T-helper 1 cell treated with Interleukin-12 subunit alpha and Interleukin-12 subunit beta and Interleukin-4 antibody, amounts not matched to agents 30 μg/mL and 1 μg/mL, for 36 hours (primary cell): ENCODE results near the gene FGFBP2.
"Not testable (repeated sequence)": the region's sequence is repeated elsewhere in the genome, so short reads cannot be mapped to it uniquely, and the experiment has no call there.

ENCODE experiments used
- H3K27ac Mint-ChIP-seq: one replicate; pipeline ENCODE4 v1.8.0; 2021; ENCODE audit warnings: mild to moderate bottlenecking, mixed read lengths
- H3K27me3 Mint-ChIP-seq: one replicate; pipeline ENCODE4 v1.8.0; 2021; ENCODE audit warnings: low read depth, mixed read lengths
- H3K36me3 Mint-ChIP-seq: one replicate; pipeline ENCODE4 v1.8.0; 2021; ENCODE audit warnings: low read depth, mixed read lengths
- H3K4me1 Mint-ChIP-seq: one replicate; pipeline ENCODE4 v1.8.0; 2021; ENCODE audit warnings: low read depth, mixed read lengths
- H3K4me3 Mint-ChIP-seq: one replicate; pipeline ENCODE4 v1.8.0; 2021; ENCODE audit warnings: mild to moderate bottlenecking, moderate library complexity, mixed read lengths
- H3K9me3 Mint-ChIP-seq: one replicate; pipeline ENCODE4 v1.8.0; 2021; ENCODE audit warnings: mixed read lengths

The FGFBP2 gene

GRCh38 chr4:15928883-15929282, 34.1 kb downstream of the FGFBP2 start:
- no peak overlapping the region for H3K27ac Mint-ChIP-seq
- H3K4me3 Mint-ChIP-seq: no peak overlapping the region
- peaks cover 17% of the 10 kb centered on the region for H3K27me3 Mint-ChIP-seq
- no peaks in the 10 kb centered on the region for H3K9me3 Mint-ChIP-seq
- H3K4me1 Mint-ChIP-seq: peaks cover 1% of the 10 kb centered on the region
- H3K36me3 Mint-ChIP-seq: no peaks in the 10 kb centered on the region

GRCh38 chr4:15926486-15926885, 36.5 kb downstream of the FGFBP2 start:
- H3K36me3 Mint-ChIP-seq: no peaks in the 10 kb centered on the region
- H3K4me1 Mint-ChIP-seq: peaks cover 1% of the 10 kb centered on the region
- peaks cover 24% of the 10 kb centered on the region for H3K27me3 Mint-ChIP-seq
- H3K4me3 Mint-ChIP-seq: no peak overlapping the region
- no peak overlapping the region for H3K27ac Mint-ChIP-seq
- H3K9me3 Mint-ChIP-seq: no peaks in the 10 kb centered on the region

GRCh38 chr4:15925830-15926229, 37.1 kb downstream of the FGFBP2 start:
- Mint-ChIP-seq H3K27me3 (peaks cover 21% of the 10 kb centered on the region), H3K4me3 (no peak overlapping the region), H3K36me3 (no peaks in the 10 kb centered on the region), H3K4me1 (peaks cover 1% of the 10 kb centered on the region), H3K27ac (no peak overlapping the region), H3K9me3 (no peaks in the 10 kb centered on the region)

GRCh38 chr4:15921592-15921932, 41.4 kb downstream of the FGFBP2 start:
- Mint-ChIP-seq H3K36me3 (no peaks in the 10 kb centered on the region), H3K4me1 (no peaks in the 10 kb centered on the region), H3K9me3 (no peaks in the 10 kb centered on the region), H3K27ac (no peak overlapping the region), H3K27me3 (peaks cover 24% of the 10 kb centered on the region), H3K4me3 (no peak overlapping the region)

GRCh38 chr4:15920723-15921591, 42.0 kb downstream of the FGFBP2 start:
- Mint-ChIP-seq H3K9me3 (no peaks in the 10 kb centered on the region), H3K4me3 (no peak overlapping the region)

GRCh38 chr4:15918484-15919129, 44.4 kb downstream of the FGFBP2 start:
- Mint-ChIP-seq H3K36me3 (no peaks in the 10 kb centered on the region), H3K27me3 (peaks cover 16% of the 10 kb centered on the region), H3K27ac (no peak overlapping the region), H3K4me3 (no peak overlapping the region), H3K4me1 (no peaks in the 10 kb centered on the region), H3K9me3 (no peaks in the 10 kb centered on the region)

More at GRCh38 chr4:15920723-15921591, 42.0 kb downstream of the FGFBP2 start:
- Mint-ChIP-seq H3K4me1 (no peaks in the 10 kb centered on the region), H3K36me3 (no peaks in the 10 kb centered on the region), H3K27me3 (peaks cover 24% of the 10 kb centered on the region), H3K27ac (no peak overlapping the region)

- Mint-ChIP-seq H3K4me3 (no peak overlapping the region), H3K36me3 (no peaks in the 10 kb centered on the region), H3K27ac (no peak overlapping the region), H3K9me3 (no peaks in the 10 kb centered on the region), H3K4me1 (no peaks in the 10 kb centered on the region), H3K27me3 (peaks cover 13% of the 10 kb centered on the region)
Observed at GRCh38 chr4:15917297-15917696, 45.7 kb downstream of the FGFBP2 start.

- H3K36me3 Mint-ChIP-seq, H3K9me3 Mint-ChIP-seq, H3K27ac Mint-ChIP-seq, H3K27me3 Mint-ChIP-seq, H3K4me1 Mint-ChIP-seq, H3K4me3 Mint-ChIP-seq: not testable (repeated sequence)
Observed at GRCh38 chr4:15916358-15916757, 46.6 kb downstream of the FGFBP2 start.

GRCh38 chr4:15914736-15915135, 48.2 kb downstream of the FGFBP2 start:
- Mint-ChIP-seq H3K36me3 (no peaks in the 10 kb centered on the region), H3K27me3 (peaks cover 6% of the 10 kb centered on the region), H3K4me1 (no peaks in the 10 kb centered on the region), H3K27ac (no peak overlapping the region), H3K9me3 (no peaks in the 10 kb centered on the region), H3K4me3 (no peak overlapping the region)

GRCh38 chr4:15914291-15914690, 48.7 kb downstream of the FGFBP2 start:
- H3K27ac Mint-ChIP-seq: no peak overlapping the region
- no peaks in the 10 kb centered on the region for H3K36me3 Mint-ChIP-seq
- H3K9me3 Mint-ChIP-seq: no peaks in the 10 kb centered on the region
- peaks cover 6% of the 10 kb centered on the region for H3K27me3 Mint-ChIP-seq
- H3K4me3 Mint-ChIP-seq: no peak overlapping the region
- no peaks in the 10 kb centered on the region for H3K4me1 Mint-ChIP-seq

GRCh38 chr4:15913631-15913970, 49.4 kb downstream of the FGFBP2 start:
- no peak overlapping the region for H3K27ac Mint-ChIP-seq
- H3K27me3 Mint-ChIP-seq: peaks cover under 1% of the 10 kb centered on the region
- H3K4me3 Mint-ChIP-seq: no peak overlapping the region
- no peaks in the 10 kb centered on the region for H3K36me3 Mint-ChIP-seq
- no peaks in the 10 kb centered on the region for H3K4me1 Mint-ChIP-seq
- no peaks in the 10 kb centered on the region for H3K9me3 Mint-ChIP-seq

- no peak overlapping the region for H3K4me3 Mint-ChIP-seq
- H3K27me3 Mint-ChIP-seq: no peaks in the 10 kb centered on the region
- H3K27ac Mint-ChIP-seq: no peak overlapping the region
- H3K4me1 Mint-ChIP-seq: no peaks in the 10 kb centered on the region
- H3K9me3 Mint-ChIP-seq: no peaks in the 10 kb centered on the region
- no peaks in the 10 kb centered on the region for H3K36me3 Mint-ChIP-seq
Observed at GRCh38 chr4:15912961-15913630, 49.9 kb downstream of the FGFBP2 start.

GRCh38 chr4:15912236-15912635, 50.7 kb downstream of the FGFBP2 start:
- Mint-ChIP-seq H3K27ac (no peak overlapping the region), H3K27me3 (no peaks in the 10 kb centered on the region), H3K4me3 (no peak overlapping the region), H3K36me3 (no peaks in the 10 kb centered on the region), H3K9me3 (no peaks in the 10 kb centered on the region), H3K4me1 (no peaks in the 10 kb centered on the region)
